ENCODE results near the gene TTLL8. TPM values are rescaled to one million over a fixed set of nuclear protein-coding genes. Genes with fewer than 3 reads are reported as not detected.

TTLL8 gene
- total and polyA plus RNA-seq, 2 experiments from 2014 or later: not detected

DNA sequence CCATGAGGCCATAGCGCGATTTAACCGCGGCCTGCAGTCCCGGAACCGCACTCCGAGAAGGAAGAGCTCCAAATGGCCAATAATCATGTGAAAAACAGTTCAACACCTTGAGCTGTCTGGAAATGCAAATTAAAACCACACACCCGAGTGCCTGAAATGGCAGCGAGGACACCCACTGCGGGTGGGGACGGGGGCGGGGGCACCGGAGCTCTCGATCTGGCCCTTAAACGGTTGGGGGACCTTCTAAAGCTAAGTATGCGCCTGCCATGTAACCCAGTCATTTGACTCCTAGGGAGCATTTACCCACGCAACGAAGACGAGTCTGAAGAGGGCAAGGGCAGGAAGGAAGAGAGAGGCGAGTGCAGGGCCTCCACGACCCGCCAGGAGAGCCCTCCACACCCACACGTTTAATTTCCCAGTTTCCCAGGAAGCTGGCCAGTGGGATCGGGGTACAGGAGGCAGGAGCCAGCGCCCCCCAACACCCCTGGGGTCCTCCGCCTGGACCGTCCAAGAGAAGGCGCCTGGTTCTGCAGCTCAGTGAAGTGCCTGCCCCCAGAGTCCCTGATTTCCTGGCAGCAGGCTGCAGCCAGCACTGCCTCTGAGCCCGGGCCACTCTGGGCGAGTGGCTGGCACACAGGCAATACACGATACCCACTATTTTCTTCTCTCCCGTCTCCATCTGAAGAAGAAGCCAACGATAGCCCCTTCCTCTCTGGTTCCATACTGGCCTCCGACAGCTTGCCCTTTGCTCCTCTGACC lies 1.7 kb downstream of the TTLL8 start:
- no peaks in the 10 kb centered on the region for H3K36me3 ChIP-seq (replicated peaks; ENCODE audit: insufficient read depth, low read depth)
- H3K4me2 ChIP-seq: no peak overlapping the region
- no peaks in the 10 kb centered on the region for H3K79me2 ChIP-seq
- no peak overlapping the region for H3K27ac ChIP-seq
- TF ChIP-seq, protein P1, sequence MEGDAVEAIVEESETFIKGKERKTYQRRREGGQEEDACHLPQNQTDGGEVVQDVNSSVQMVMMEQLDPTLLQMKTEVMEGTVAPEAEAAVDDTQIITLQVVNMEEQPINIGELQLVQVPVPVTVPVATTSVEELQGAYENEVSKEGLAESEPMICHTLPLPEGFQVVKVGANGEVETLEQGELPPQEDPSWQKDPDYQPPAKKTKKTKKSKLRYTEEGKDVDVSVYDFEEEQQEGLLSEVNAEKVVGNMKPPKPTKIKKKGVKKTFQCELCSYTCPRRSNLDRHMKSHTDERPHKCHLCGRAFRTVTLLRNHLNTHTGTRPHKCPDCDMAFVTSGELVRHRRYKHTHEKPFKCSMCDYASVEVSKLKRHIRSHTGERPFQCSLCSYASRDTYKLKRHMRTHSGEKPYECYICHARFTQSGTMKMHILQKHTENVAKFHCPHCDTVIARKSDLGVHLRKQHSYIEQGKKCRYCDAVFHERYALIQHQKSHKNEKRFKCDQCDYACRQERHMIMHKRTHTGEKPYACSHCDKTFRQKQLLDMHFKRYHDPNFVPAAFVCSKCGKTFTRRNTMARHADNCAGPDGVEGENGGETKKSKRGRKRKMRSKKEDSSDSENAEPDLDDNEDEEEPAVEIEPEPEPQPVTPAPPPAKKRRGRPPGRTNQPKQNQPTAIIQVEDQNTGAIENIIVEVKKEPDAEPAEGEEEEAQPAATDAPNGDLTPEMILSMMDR (IDR thresholded peaks at IDR 0.05; ENCODE audit: poor library complexity): no peak
- TF ChIP-seq EZH2 (IDR thresholded peaks at IDR 0.05; ENCODE audit: borderline replicate concordance) (no peak), EZH2phosphoT487 (IDR thresholded peaks at IDR 0.05; ENCODE audit: low read depth, severe bottlenecking, unreplicated experiment) (no peak)
- no peak overlapping the region for H2AFZ ChIP-seq
- no peaks in the 10 kb centered on the region for H3K9me3 ChIP-seq (ENCODE audit: low read depth)
- peaks cover 17% of the 10 kb centered on the region for H3K27me3 ChIP-seq
- H3K4me3 ChIP-seq: no peak overlapping the region
- H4K20me1 ChIP-seq (ENCODE audit: insufficient read depth, poor library complexity, severe bottlenecking): no peaks in the 10 kb centered on the region
- no peak for DNase-seq (ENCODE audit: low spot score)
- 90% methylated on average over 34 of the region's 34 CpGs for WGBS (ENCODE audit: low lambda C conversion rate, missing lambda C conversion rate)
- H3K9me2 ChIP-seq (replicated peaks; ENCODE audit: insufficient read depth): no peaks in the 10 kb centered on the region
- H3K4me1 ChIP-seq (ENCODE audit: insufficient read depth): peaks cover 18% of the 10 kb centered on the region

DNA sequence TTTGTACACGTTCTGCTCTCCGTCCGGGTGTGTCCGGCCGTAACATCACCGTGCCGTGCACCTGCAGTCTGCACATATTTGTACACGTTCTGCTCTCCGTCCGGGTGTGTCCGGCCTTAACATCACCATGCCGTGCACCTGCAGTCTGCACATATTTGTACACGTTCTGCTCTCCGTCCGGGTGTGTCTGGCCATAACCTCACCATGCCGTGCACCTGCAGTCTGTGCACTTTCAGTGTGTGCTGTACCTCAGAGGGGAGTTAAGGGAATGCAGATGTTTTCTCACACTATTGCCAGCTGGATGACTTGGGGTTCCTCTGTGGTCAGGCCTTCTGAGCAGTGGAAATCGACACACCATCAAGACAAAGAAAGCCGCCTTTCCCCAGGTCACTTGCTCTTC lies 4.2 kb downstream of the TTLL8 start:
- Histone ChIP-seq H2AFZ (no peak overlapping the region), H3K36me3 (replicated peaks; ENCODE audit: insufficient read depth, low read depth) (no peaks in the 10 kb centered on the region), H3K9me3 (ENCODE audit: low read depth) (no peaks in the 10 kb centered on the region), H3K27me3 (peaks cover 5% of the 10 kb centered on the region), H4K20me1 (ENCODE audit: insufficient read depth, poor library complexity, severe bottlenecking) (no peaks in the 10 kb centered on the region), H3K27ac (no peak overlapping the region), H3K9me2 (replicated peaks; ENCODE audit: insufficient read depth) (no peaks in the 10 kb centered on the region), H3K4me2 (no peak overlapping the region), H3K4me3 (no peak overlapping the region), H3K4me1 (ENCODE audit: insufficient read depth) (peaks cover 6% of the 10 kb centered on the region), H3K79me2 (no peaks in the 10 kb centered on the region)
- 92% methylated on average over 18 of the region's 18 CpGs for WGBS (ENCODE audit: low lambda C conversion rate, missing lambda C conversion rate)
- TF ChIP-seq, protein P1 (IDR thresholded peaks at IDR 0.05; ENCODE audit: poor library complexity): no peak
- TF ChIP-seq EZH2 (IDR thresholded peaks at IDR 0.05; ENCODE audit: borderline replicate concordance) (no peak), EZH2phosphoT487 (IDR thresholded peaks at IDR 0.05; ENCODE audit: low read depth, severe bottlenecking, unreplicated experiment) (no peak)
- DNase-seq (ENCODE audit: low spot score): no peak

DNA sequence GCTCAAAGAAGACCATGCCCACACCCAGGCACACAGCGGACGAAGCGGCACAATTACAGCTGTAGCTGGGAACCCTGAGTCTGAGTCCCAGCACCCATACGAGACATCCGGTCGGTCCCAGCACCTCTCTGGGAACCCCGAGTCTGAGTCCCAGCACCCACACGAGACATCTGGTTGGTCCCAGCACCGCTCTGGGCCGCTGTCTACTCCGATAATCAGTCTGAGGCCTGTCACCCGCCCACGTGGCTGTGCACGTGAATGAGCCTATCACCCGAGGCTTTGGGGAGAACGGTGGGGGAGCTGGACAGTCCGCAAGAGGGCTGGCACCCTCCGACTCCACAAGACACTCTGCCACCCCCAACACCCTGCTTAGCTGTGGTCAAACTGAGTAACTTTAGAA lies 6.2 kb downstream of the TTLL8 start:
- no peak for TF ChIP-seq EZH2 (IDR thresholded peaks at IDR 0.05; ENCODE audit: borderline replicate concordance)
- Histone ChIP-seq H3K4me3 (no peak overlapping the region), H4K20me1 (ENCODE audit: insufficient read depth, poor library complexity, severe bottlenecking) (no peaks in the 10 kb centered on the region), H3K4me1 (ENCODE audit: insufficient read depth) (no peaks in the 10 kb centered on the region), H3K79me2 (no peaks in the 10 kb centered on the region), H3K4me2 (no peak overlapping the region), H3K27ac (no peak overlapping the region), H3K9me2 (replicated peaks; ENCODE audit: insufficient read depth) (no peaks in the 10 kb centered on the region), H3K27me3 (no peaks in the 10 kb centered on the region), H3K36me3 (replicated peaks; ENCODE audit: insufficient read depth, low read depth) (no peaks in the 10 kb centered on the region), H3K9me3 (ENCODE audit: low read depth) (no peaks in the 10 kb centered on the region), H2AFZ (no peak overlapping the region)
- DNase-seq (ENCODE audit: low spot score): no peak
- WGBS (ENCODE audit: low lambda C conversion rate, missing lambda C conversion rate): 93% methylated on average over 18 of the region's 18 CpGs

DNA sequence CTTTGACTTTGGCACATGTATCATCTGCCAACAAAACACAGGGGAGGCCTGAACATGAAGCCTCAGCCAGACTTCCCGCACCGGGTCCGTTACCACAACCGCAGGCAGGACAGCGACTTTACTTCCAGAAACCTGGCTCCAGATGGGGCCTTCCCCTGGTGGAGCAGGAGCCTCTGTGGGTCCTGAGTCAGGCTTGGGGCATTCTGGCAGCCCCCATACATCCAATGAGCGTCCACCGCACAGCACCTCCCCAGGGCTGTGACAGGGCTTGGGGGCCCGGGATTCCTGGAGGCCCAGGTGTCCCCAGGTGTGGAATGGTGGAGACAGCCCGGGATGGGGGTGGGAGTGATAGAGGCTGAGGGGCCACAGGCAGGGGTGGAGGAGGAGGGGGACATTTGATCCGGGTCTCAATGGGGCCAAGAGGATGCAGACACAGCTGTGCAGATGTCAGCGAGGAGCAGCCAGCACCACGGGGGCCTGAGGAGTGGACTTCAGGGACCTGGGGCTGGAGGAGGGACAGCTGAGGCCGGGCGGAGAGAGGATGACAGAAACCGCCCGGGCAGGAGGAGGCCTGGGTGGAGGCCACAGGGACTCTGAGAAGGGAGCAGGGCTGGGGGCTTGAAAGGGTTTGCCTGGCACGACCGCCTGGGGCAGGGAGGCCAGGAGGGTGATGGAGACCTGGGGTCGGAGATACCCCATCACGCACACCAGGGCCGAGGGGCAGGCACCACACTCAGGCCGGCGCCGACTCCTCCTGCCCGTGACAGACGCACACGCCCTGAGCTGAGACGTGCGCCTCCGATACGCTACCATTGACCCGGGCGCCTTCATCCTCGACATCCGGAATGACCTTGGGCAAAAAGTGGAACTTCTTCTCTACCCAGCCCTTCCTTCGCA lies 8.6 kb downstream of the TTLL8 start:
- Histone ChIP-seq H3K27me3 (no peaks in the 10 kb centered on the region), H4K20me1 (ENCODE audit: insufficient read depth, poor library complexity, severe bottlenecking) (no peaks in the 10 kb centered on the region), H3K9me2 (replicated peaks; ENCODE audit: insufficient read depth) (no peaks in the 10 kb centered on the region), H3K4me1 (ENCODE audit: insufficient read depth) (no peaks in the 10 kb centered on the region), H3K27ac (no peak overlapping the region), H3K9me3 (ENCODE audit: low read depth) (no peaks in the 10 kb centered on the region), H3K4me3 (no peak overlapping the region), H3K79me2 (no peaks in the 10 kb centered on the region), H3K36me3 (replicated peaks; ENCODE audit: insufficient read depth, low read depth) (no peaks in the 10 kb centered on the region), H3K4me2 (no peak overlapping the region), H2AFZ (no peak overlapping the region)
- 95% methylated on average over 32 of the region's 36 CpGs for WGBS (ENCODE audit: low lambda C conversion rate, missing lambda C conversion rate)
- DNase-seq (ENCODE audit: low spot score): no peak
- TF ChIP-seq EZH2phosphoT487 (IDR thresholded peaks at IDR 0.05; ENCODE audit: low read depth, severe bottlenecking, unreplicated experiment): no peak
- TF ChIP-seq EZH2 (IDR thresholded peaks at IDR 0.05; ENCODE audit: borderline replicate concordance): no peak
- TF ChIP-seq, protein P1 (IDR thresholded peaks at IDR 0.05; ENCODE audit: poor library complexity): no peak
